ENCODE data around the gene LRCH4.
"Not testable (repeated sequence)": the region's sequence is repeated elsewhere in the genome, so short reads cannot be mapped to it uniquely, and the experiment has no call there.

Gene LRCH4

DNA sequence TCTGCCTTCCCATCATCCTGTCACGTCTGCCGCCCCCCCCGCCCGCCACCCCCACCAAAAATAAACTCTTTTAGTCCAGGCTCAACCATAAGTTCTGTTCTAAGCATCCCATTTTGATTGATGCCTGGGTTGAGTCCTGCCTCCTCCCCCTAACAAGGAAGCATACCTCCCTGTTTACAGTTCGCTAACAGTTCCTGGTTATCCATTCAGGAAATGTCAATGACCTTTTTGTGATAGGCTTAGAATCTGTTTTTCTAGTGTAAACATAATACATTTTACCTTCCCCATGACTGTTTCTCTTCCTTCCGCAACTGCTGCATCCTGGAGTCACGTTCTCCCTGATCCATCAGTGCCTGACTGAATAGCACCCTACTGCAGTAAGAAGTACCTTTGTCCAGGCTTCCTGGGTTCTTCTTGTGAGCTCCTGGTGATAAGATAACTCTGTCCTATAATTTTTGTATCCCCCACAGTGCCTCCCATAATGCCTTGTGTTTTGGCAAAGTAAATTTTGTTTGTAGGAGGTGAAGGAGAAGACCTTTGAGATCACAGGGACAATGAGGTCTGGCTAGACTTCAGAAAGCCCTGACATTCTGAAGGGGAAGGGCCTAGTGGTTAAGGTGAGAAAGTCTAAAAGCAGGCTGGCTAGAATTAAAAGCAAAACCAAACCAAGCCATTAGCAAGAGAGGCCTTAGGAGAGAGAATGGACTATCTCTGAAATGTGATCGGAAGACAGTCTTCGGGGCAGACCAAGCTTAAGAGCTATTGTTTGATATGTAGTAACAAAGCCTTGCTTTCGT lies 39.6 kb downstream of the LRCH4 start:
- DNase-seq (ENCODE audit: insufficient read length, low spot score) (no peak), FAIRE-seq (no peak)

DNA sequence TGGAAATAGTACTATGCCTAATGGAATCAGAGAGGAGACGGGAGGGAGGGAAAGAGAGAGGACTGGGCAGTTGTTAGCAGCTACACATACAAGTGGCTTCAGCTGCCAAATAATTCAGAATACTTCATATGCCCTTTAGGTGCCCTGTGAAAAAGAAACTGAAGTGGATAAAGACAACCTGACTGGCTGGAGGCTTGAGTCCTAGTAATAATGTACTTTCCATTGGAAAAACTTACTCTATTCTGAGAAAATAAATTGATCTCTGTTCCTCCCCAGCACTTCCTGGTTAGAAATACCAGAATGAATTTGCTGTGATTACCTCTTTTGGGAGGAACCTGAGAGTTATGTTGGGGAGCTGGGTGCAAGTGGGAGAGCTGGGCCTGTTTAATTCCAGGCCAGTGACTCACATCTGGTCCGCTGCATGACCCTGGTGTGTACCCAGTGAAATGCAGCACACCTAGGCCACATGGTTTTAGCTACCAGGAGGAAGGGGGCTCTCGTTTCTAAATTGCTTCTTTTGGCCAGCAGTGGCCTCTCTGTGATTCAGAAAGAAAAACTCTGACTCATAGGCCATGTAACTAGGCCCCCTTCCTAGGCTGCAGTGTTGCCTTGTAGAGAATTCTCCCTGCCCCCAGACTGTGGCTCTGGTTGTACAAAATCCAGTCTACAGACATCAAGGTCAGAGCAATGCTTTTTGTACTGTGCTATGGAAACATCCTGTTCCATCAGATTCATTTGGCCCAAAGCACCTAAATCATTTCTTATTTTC lies 40.4 kb downstream of the LRCH4 start:
- peak; percentile 90 for FAIRE-seq
- DNase-seq (ENCODE audit: insufficient read length, low spot score) = no peak

DNA sequence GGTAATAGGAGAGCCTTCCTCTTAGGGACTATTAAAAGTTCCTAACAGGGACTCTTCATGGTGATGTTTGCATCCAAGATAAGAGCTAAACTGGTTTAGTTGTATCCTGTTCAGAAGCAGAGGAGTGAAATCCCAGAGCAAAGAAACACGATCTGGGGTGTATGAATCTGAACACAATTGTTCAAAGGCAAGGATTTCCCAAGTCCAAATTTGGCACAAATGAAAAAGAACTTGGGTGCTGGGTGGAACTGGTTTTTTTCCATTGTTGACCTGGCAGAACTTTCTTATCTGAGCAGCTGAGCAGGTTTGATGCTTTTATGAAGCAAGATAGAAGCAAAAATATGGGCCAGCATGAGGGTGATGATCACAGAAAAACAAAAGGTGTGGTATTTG lies 41.0 kb downstream of the LRCH4 start:
- FAIRE-seq (no peak), DNase-seq (ENCODE audit: insufficient read length, low spot score) (no peak)

DNA sequence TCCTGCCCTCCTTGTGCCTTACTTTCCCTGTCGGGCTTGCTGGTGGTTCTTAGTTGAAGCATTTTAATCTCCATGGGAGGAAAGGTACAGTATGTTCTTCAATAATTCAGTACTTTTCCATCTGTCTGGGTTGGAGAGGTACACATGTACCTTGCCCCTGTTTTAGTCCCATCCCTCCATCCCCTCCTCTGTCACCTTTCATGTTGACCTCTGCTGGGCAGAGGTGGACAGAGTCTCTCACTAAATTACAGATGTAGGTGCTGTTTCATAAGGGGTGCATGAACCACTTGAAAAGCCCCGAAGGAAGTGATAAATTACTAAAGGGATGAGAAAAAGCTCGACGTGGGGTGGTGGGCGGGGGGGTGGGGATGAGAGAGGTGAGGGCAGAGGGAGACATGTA lies 41.5 kb downstream of the LRCH4 start:
- FAIRE-seq (no peak), DNase-seq (ENCODE audit: insufficient read length, low spot score) (no peak)

DNA sequence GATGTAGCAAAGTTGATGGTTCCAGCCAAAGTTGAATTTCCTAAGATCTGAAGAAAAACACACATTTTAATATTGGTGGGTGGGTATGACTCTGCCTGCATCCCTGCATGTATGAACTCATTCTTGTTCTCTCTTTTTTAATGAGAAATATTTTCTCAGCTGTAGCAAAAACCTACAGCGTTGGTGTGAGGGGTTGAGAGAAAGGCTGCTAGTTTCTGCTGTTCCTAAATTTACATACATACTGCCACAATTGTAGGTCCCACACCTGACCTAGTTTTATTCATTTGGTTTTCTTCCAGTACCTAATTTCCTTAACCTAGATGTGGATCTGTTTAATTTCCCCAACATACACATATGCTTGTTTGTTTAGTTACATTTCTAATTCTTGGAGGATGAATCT lies 42.3 kb downstream of the LRCH4 start:
- no peak for DNase-seq (ENCODE audit: insufficient read length, low spot score)
- FAIRE-seq = no peak

DNA sequence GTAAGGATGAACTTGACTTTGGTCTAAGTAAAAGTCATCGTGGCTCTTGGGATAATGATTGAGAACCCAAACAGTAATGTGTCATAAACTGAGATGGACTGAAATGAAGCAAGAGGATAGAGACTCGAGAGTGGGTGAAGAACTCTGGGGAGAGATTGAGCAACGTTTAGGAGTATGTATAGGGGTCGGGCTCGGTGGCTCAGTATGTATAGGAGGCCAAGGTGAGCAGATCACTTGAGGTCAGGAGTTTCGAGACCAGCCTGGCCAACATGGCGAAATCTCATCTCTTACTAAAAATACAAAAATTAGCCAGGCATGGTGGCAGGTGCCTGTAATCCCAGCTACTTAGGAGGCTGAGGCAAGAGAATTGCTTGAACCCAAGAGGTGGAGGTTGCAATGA lies 44.6 kb downstream of the LRCH4 start:
- not testable (repeated sequence) for FAIRE-seq; DNase-seq (ENCODE audit: insufficient read length, low spot score)

DNA sequence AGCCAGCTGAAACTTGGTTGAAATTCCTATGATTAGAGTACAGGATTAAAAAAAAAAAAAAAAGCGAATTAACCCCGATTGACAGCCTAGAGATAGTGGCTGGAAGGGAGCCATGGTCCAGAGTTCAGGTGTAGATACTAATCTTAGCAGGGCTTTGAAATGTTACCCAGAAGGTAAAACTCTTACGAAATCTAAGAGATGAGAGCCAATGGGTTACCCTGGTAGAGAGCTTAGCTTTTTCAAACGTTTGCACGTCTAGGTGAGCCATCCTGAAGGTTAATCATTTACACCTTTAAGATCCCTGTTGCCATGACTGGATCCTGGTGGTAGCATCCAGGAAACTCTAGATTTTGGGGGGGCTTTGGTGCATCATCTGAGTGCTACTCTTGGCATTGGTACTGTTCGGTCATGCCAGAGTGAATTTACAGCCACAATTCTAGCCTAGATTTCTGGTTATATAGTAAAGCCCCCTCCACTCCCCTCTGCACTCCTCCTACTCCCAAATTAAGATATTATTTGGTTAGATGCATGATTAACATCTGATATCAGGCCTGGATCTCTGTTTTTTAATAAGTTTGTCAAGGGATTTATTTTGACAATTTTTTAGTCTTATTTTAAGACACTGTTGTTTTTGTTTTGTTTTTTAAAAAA lies 45.7 kb downstream of the LRCH4 start:
- FAIRE-seq (peak; percentile 11), DNase-seq (ENCODE audit: insufficient read length, low spot score) (no peak)

DNA sequence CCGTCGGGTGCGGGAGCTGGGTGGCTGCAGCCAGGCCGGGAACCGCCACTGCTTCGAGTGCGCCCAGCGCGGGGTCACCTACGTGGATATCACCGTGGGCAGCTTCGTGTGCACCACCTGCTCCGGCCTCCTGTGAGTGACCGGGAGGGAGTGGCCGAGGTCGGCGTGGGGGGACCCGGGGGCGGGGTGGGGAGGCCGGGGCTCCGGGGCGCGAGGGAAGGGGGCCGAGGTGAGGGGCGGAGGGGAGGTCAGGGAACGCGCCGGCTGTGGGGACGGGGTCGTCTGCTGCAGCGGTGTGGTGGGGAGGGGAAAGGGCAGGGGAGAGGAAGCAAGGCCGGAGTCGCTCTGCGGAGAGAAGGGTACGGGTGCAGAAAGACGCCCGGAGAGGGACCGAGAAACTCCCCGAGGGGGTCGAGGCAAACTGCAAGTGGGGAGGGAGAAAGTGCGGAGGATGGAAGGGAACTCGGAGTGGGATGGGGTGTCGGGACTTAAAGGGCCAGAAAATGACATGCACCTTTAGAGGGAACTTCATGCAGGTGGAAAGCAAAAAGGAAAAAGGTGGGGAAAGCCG lies 46.4 kb downstream of the LRCH4 start:
- FAIRE-seq = no peak
- no peak for DNase-seq (ENCODE audit: insufficient read length, low spot score)

DNA sequence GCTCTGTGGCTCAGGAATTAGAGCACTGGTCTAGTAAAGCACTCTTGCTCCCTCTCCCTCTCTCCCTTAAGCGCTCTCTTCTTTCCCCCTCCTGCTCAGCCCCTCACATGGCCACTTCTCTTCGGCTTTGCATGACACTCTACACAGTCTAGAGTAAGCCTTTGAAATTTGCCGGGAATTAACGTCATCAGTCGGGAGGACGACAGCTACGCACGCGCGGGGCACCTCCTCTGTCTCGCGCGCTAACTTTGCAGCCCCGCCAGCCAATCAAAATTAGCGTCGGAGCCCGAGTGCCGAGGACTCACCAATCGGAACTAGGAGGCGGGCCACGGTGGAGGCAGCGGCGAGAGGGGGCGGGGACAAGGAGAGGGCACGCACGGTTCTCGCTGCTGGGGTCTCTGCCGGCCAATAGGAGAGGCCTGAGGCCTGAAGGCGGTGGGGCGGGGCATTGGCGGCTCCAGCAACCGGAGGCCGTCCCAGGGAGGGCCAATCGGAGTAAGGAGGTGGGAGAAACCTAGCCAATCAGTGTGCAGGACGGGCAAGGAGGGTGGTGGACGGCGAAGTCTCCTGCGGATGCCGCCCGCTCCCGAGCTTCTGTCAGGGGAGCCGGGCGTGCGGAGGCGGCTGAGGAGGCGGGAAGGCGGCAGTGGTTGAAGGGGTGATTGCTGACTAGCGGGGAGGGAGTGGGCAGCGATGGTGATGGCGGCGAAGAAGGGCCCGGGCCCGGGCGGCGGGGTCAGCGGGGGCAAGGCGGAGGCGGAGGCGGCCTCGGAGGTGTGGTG lies 47.1 kb downstream of the LRCH4 start, which contains the start of gene AGFG2:
AGFG2 (plus strand) TSS at position 550 of the 782 bp plus-strand sequence; CDS start at position 694, 144 bp downstream.
- peak; percentile 95 for FAIRE-seq
- DNase-seq (ENCODE audit: insufficient read length, low spot score) = peak; percentile 89

DNA sequence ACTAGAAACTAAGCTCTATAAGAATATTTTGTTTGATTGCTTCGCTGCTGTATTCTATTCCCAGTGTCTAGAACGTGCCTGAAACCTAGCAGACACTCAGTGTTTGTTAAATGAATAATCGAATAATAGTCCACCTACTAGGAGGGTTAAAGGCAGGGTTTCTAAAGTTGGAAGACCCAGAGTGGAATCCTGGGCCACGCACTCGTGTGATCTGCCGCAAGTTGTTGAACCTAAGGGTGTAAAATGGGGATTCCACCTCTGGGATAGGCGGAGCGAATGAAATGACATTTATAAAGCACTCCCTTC lies 47.6 kb downstream of the LRCH4 start:
- no peak for FAIRE-seq
- DNase-seq (ENCODE audit: insufficient read length, low spot score) = no peak

DNA sequence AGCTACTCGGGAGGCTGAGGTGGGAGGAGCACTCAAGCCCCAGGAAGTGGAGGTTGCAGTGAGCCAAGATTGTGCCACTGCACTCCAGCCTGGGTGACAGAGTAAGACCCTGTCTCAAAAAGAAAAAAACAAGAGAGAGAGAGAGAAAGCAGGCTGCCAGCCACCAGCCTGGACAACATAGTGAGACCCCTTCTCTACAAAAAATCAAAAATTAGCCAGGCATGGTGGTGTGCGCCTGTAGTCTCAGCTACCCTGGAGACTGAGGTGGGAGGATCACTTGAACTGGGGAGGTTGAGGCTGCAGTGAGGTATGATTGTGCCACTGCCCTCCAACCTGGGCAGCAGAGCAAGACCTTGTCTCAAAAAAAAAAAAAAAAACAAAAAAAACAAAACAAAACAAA lies 49.2 kb downstream of the LRCH4 start:
- not testable (repeated sequence) for DNase-seq (ENCODE audit: insufficient read length, low spot score); FAIRE-seq

DNA sequence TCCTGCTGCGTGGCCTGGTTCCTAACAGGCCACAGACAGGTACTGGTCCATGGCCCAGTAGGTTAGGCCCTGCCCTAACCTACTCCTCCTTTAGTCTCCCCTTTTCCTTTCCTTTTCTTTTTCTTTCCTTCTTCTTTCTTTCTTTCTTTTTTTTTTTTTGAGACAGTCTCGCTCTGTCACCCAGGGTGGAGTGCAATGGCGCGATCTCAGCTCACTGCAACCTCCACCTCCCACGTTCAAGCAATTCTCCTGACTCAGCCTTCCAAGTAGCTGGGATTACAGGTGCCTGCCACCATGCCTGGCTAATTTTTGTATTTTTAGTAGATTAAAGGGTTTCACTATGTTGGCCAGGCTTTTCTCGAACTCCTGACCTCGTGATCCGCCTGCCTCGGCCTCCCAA lies 49.9 kb downstream of the LRCH4 start:
- not testable (repeated sequence) for DNase-seq (ENCODE audit: insufficient read length, low spot score); FAIRE-seq

DNA sequence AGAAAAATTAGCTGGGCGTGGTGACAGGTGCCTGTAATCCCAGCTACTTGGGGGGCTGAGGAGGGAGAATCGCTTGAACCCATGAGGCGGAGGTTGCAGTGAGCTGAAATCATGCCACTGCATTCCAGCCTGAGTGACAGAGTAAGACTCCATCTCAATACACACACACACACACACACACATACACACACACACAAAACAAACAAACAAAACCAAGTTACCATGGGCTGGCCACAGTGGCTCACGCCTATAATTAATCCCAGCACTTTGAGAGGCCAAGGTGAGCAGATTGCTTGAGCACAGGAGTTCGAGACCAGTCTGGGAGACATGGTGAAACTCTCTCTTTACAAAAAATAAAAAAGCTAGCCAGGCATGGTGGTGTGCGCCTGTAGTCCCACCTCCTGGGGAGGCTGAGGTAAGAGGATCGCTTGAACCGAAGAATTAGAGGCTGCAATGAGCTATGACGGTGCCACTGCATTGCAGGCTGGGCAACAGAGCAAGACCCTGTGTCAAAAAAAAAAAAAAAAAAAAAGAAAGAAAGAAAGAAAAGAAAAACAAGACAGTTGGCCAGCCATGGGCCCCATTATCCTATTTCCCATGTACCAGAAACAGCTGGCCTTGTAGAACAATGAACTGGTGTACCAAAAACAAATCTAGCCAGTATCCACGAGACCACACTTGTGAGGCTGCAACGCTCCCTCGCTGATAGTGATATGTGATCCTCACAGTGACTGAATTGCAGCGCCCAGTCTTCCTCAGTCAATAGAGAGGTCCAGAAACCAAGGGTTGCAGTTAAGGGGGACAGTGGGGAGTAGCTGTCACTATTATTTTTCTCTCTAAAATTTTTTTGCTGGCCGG lies 53.5 kb downstream of the LRCH4 start:
- FAIRE-seq (no peak), DNase-seq (ENCODE audit: insufficient read length, low spot score) (no peak)

DNA sequence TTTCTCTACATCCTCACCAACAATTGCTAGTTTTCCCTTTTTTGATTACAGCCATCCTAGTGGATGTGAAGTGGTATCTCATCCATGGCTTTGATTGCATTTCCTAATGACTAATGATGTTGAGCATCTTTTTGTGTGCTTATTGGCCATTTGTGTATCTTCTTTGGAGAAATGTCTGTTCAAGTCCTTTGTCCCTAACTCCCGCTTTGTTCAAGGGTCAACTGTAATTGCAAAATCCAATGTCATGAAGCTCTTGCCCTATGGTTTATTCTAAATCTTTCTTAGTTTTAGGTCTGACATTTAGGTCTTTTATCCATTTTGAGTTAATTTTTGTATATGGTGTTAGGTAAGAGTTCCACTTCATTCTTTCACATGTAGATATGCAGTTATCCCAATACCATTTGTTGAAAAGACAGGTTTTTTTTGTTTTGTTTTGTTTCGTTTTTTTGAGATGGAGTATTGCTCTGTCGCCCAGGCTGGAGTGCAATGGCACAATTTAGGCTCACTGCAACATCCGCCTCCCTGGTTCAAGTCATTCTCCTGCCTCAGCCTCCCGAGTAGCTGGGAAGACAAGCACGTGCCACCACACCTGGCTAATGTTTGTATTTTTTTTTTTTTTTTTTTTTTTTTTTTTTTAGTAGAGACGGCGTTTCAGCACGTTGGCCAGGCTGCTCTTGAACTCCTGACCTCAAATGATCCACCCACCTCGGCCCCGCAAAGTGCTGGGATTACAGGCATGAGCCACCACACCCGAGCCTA lies 57.6 kb downstream of the LRCH4 start:
- DNase-seq (ENCODE audit: insufficient read length, low spot score); FAIRE-seq: not testable (repeated sequence)
